ENCODE data around the gene ECHDC1.

- TF ChIP-seq CTCF (IDR thresholded peaks at IDR 0.05) (no peak), POLR2A (IDR thresholded peaks at IDR 0.05) (no peak)
These were observed 65.2 kb downstream of the ECHDC1 start for GRCh38 chr6:127277878-127278843.
